Measurements from ENCODE around the gene CCDC148. TPM values are rescaled to one million over a fixed set of nuclear protein-coding genes. Genes with fewer than 3 reads are reported as not detected.
"Not testable (repeated sequence)": the region's sequence is repeated elsewhere in the genome, so short reads cannot be mapped to it uniquely, and the experiment has no call there.

Gene CCDC148
- total and polyA plus RNA-seq, 5 donors from 2014 or later = not detected

- peak overlapping the region; percentile 52 to 90 (median 85) for H3K27ac Mint-ChIP-seq
- H3K9me3 Mint-ChIP-seq = no peaks in the 10 kb centered on the region
- H3K4me1 Mint-ChIP-seq = peaks cover 10 to 41% (median 32%) of the 10 kb centered on the region in 4 donors
- no peaks in the 10 kb centered on the region for H3K36me3 ChIP-seq (ENCODE audit: control insufficient read depth, insufficient read depth, low read length)
- H3K9me3 ChIP-seq (ENCODE audit: control insufficient read depth in 2 of 2, low read length in 2 of 2) = no peaks in the 10 kb centered on the region
- ATAC-seq (ENCODE audit: low read depth in 2 of 2) (peak; percentile 57), DNase-seq (peak; percentile 49 to 74 (median 70))
- peak overlapping the region; percentile 70 for H3K27ac ChIP-seq (ENCODE audit: insufficient read depth, low read length, poor library complexity, severe bottlenecking)
- peak overlapping the region; percentile 78 for H3K4me3 ChIP-seq (ENCODE audit: low read depth, low read length)
- H3K27me3 Mint-ChIP-seq = peaks cover 10% of the 10 kb centered on the region
- peaks cover 29% of the 10 kb centered on the region for H3K4me1 ChIP-seq (ENCODE audit: control insufficient read depth, insufficient read depth, low read length, poor library complexity, severe bottlenecking)
- peak overlapping the region; percentile 90 to 97 (median 93) for H3K4me3 Mint-ChIP-seq
- no peaks in the 10 kb centered on the region for H3K36me3 Mint-ChIP-seq
- H3K27me3 ChIP-seq (ENCODE audit: control insufficient read depth, insufficient read depth, low read length) = no peaks in the 10 kb centered on the region
Measured at GRCh38 chr2:158457826-158458616, 1.5 kb upstream of the CCDC148 start.

GRCh38 chr2:158457092-158457825 is 706 bp upstream of the CCDC148 start:
- Mint-ChIP-seq H3K27ac (peak overlapping the region; percentile 32 to 90 (median 52)), H3K27me3 (peaks cover 10% of the 10 kb centered on the region), H3K4me1 (peaks cover 10 to 40% (median 30%) of the 10 kb centered on the region in 4 donors), H3K4me3 (peak overlapping the region; percentile 90 to 97 (median 93)), H3K9me3 (no peaks in the 10 kb centered on the region), H3K36me3 (no peaks in the 10 kb centered on the region)
- DNase-seq (peak; percentile 27 to 70 (median 53)), ATAC-seq (ENCODE audit: low read depth in 2 of 2) (peak; percentile 23 to 33)
- Histone ChIP-seq H3K27ac (ENCODE audit: insufficient read depth, low read length, poor library complexity, severe bottlenecking) (peak overlapping the region; percentile 70), H3K9me3 (ENCODE audit: control insufficient read depth in 2 of 2, low read length in 2 of 2) (no peaks in the 10 kb centered on the region), H3K4me1 (ENCODE audit: control insufficient read depth, insufficient read depth, low read length, poor library complexity, severe bottlenecking) (peaks cover 29% of the 10 kb centered on the region), H3K36me3 (ENCODE audit: control insufficient read depth, insufficient read depth, low read length) (no peaks in the 10 kb centered on the region), H3K27me3 (ENCODE audit: control insufficient read depth, insufficient read depth, low read length) (peaks cover under 1% of the 10 kb centered on the region), H3K4me3 (ENCODE audit: low read depth, low read length) (peak overlapping the region; percentile 21)

GRCh38 chr2:158443606-158444005 is 12.9 kb downstream of the CCDC148 start:
- Mint-ChIP-seq H3K9me3 (peaks cover 0 to 8% (median 2%) of the 10 kb centered on the region in 7 donors), H3K4me3 (no peak overlapping the region), H3K27me3 (peaks cover 14% of the 10 kb centered on the region), H3K4me1 (no peaks in the 10 kb centered on the region), H3K27ac (no peak overlapping the region), H3K36me3 (no peaks in the 10 kb centered on the region)
- ATAC-seq (ENCODE audit: low read depth in 2 of 2) (no peak), DNase-seq (no peak)
- no peak overlapping the region for H3K4me3 ChIP-seq (ENCODE audit: low read depth, low read length)
- no peak overlapping the region for H3K27ac ChIP-seq (ENCODE audit: insufficient read depth, low read length, poor library complexity, severe bottlenecking)
- no peaks in the 10 kb centered on the region for H3K4me1 ChIP-seq (ENCODE audit: control insufficient read depth, insufficient read depth, low read length, poor library complexity, severe bottlenecking)
- peaks cover 2% of the 10 kb centered on the region for H3K27me3 ChIP-seq (ENCODE audit: control insufficient read depth, insufficient read depth, low read length)
- H3K36me3 ChIP-seq (ENCODE audit: control insufficient read depth, insufficient read depth, low read length) = no peaks in the 10 kb centered on the region
- H3K9me3 ChIP-seq (ENCODE audit: control insufficient read depth in 2 of 2, low read length in 2 of 2) = no peaks in the 10 kb centered on the region

- not testable (repeated sequence) for H3K27me3 ChIP-seq (ENCODE audit: control insufficient read depth, insufficient read depth, low read length); H3K27ac ChIP-seq (ENCODE audit: insufficient read depth, low read length, poor library complexity, severe bottlenecking); DNase-seq; H3K36me3 Mint-ChIP-seq; H3K9me3 ChIP-seq (ENCODE audit: control insufficient read depth in 2 of 2, low read length in 2 of 2); H3K27ac Mint-ChIP-seq; H3K4me1 Mint-ChIP-seq; H3K4me3 Mint-ChIP-seq; H3K4me3 ChIP-seq (ENCODE audit: low read depth, low read length); ATAC-seq (ENCODE audit: low read depth in 2 of 2); H3K36me3 ChIP-seq (ENCODE audit: control insufficient read depth, insufficient read depth, low read length); H3K4me1 ChIP-seq (ENCODE audit: control insufficient read depth, insufficient read depth, low read length, poor library complexity, severe bottlenecking)
- Mint-ChIP-seq H3K9me3 (peaks cover 0 to 15% (median 3%) of the 10 kb centered on the region in 7 donors), H3K27me3 (peaks cover 16% of the 10 kb centered on the region)
Measured at GRCh38 chr2:158439062-158439461, 17.5 kb downstream of the CCDC148 start.

- ATAC-seq (ENCODE audit: low read depth in 2 of 2); H3K9me3 ChIP-seq (ENCODE audit: control insufficient read depth in 2 of 2, low read length in 2 of 2); H3K4me1 ChIP-seq (ENCODE audit: control insufficient read depth, insufficient read depth, low read length, poor library complexity, severe bottlenecking); H3K27ac ChIP-seq (ENCODE audit: insufficient read depth, low read length, poor library complexity, severe bottlenecking); H3K36me3 Mint-ChIP-seq; H3K4me3 Mint-ChIP-seq; H3K4me3 ChIP-seq (ENCODE audit: low read depth, low read length); H3K27ac Mint-ChIP-seq; H3K36me3 ChIP-seq (ENCODE audit: control insufficient read depth, insufficient read depth, low read length); DNase-seq; H3K27me3 ChIP-seq (ENCODE audit: control insufficient read depth, insufficient read depth, low read length); H3K4me1 Mint-ChIP-seq: not testable (repeated sequence)
- peaks cover 14% of the 10 kb centered on the region for H3K27me3 Mint-ChIP-seq
- peaks cover 2 to 19% (median 4%) of the 10 kb centered on the region in 7 donors for H3K9me3 Mint-ChIP-seq
Measured at GRCh38 chr2:158433716-158434115, 22.8 kb downstream of the CCDC148 start.

- H3K4me1 Mint-ChIP-seq = no peaks in the 10 kb centered on the region
- no peaks in the 10 kb centered on the region for H3K4me1 ChIP-seq (ENCODE audit: control insufficient read depth, insufficient read depth, low read length, poor library complexity, severe bottlenecking)
- no peak overlapping the region for H3K27ac ChIP-seq (ENCODE audit: insufficient read depth, low read length, poor library complexity, severe bottlenecking)
- ATAC-seq (ENCODE audit: low read depth in 2 of 2) = no peak
- H3K4me3 Mint-ChIP-seq = no peak overlapping the region
- H3K36me3 Mint-ChIP-seq = no peaks in the 10 kb centered on the region
- peaks cover 0 to 6% of the 10 kb centered on the region in 2 experiments for H3K9me3 ChIP-seq (ENCODE audit: control insufficient read depth in 2 of 2, low read length in 2 of 2)
- peaks cover 14% of the 10 kb centered on the region for H3K27me3 Mint-ChIP-seq
- DNase-seq = no peak
- H3K9me3 Mint-ChIP-seq = peaks cover 2 to 19% (median 9%) of the 10 kb centered on the region in 7 donors
- H3K4me3 ChIP-seq (ENCODE audit: low read depth, low read length) = no peak overlapping the region
- peaks cover 1% of the 10 kb centered on the region for H3K27me3 ChIP-seq (ENCODE audit: control insufficient read depth, insufficient read depth, low read length)
- no peak overlapping the region for H3K27ac Mint-ChIP-seq
- no peaks in the 10 kb centered on the region for H3K36me3 ChIP-seq (ENCODE audit: control insufficient read depth, insufficient read depth, low read length)
Measured at GRCh38 chr2:158432117-158432516, 24.4 kb downstream of the CCDC148 start.

- Histone ChIP-seq H3K4me1 (ENCODE audit: control insufficient read depth, insufficient read depth, low read length, poor library complexity, severe bottlenecking) (no peaks in the 10 kb centered on the region), H3K4me3 (ENCODE audit: low read depth, low read length) (no peak overlapping the region)
- peaks cover 2 to 31% (median 10%) of the 10 kb centered on the region in 7 donors for H3K9me3 Mint-ChIP-seq
Measured at GRCh38 chr2:158414538-158414937, 42.0 kb downstream of the CCDC148 start.

More at GRCh38 chr2:158414538-158414937, 42.0 kb downstream of the CCDC148 start:
- Histone ChIP-seq H3K27ac (ENCODE audit: insufficient read depth, low read length, poor library complexity, severe bottlenecking) (no peak overlapping the region), H3K27me3 (ENCODE audit: control insufficient read depth, insufficient read depth, low read length) (peaks cover 6% of the 10 kb centered on the region), H3K9me3 (ENCODE audit: control insufficient read depth in 2 of 2, low read length in 2 of 2) (peaks cover 13 to 20% of the 10 kb centered on the region in 2 experiments), H3K36me3 (ENCODE audit: control insufficient read depth, insufficient read depth, low read length) (no peaks in the 10 kb centered on the region)
- no peaks in the 10 kb centered on the region for H3K4me1 Mint-ChIP-seq
- H3K4me3 Mint-ChIP-seq = no peak overlapping the region
- ATAC-seq (ENCODE audit: low read depth in 2 of 2) (no peak), DNase-seq (no peak)
- H3K36me3 Mint-ChIP-seq = no peaks in the 10 kb centered on the region
- H3K27ac Mint-ChIP-seq = no peak overlapping the region
- H3K27me3 Mint-ChIP-seq = peaks cover 16% of the 10 kb centered on the region

Measured in CD4-positive, CD25-positive, alpha-beta regulatory T cell (primary cell).